ENCODE measurements around the gene GSG1L. TPM values are rescaled to one million over a fixed set of nuclear protein-coding genes. Genes with fewer than 3 reads are reported as not detected.

Gene GSG1L
- total RNA-seq, 4 donors from 2014 or later, result not detected

DNA sequence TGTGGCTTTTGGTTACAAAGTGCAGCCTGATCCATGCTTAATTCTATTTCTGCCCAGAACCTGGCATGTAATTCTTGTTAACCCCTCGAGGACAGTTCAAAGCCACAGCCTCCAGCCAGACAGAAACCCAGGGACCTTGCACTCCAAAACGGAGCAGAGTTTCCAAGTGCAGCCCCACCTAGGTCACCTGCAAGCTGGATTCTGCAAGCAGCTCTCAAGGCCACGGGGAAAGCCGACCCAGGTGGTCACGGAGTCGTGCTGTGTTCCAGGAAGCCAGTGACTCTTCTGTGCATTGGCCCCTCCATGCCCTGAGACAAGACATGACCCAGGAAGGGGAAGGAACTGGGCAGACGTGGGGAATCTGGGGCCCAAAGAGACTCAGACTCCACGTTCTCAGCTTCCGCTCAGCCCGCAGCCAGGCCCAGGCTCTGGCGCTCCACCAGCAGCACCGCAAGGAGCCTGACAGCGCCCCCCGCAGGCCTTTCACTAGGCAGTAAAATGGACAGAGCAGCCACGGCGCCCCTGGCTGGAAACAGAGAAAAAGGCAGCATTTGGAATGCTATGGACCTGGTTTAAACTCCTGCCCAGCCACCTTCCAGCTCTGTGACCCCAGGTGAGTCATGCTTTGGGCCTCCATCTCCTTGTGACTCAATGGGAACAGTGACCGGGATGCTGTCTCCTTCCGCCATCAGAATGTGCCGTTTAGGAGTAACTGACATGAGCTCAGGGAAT is 27.3 kb upstream of the GSG1L start:
- TF ChIP-seq CTCF (IDR thresholded peaks at IDR 0.05; ENCODE audit: low read depth), result no peak

DNA sequence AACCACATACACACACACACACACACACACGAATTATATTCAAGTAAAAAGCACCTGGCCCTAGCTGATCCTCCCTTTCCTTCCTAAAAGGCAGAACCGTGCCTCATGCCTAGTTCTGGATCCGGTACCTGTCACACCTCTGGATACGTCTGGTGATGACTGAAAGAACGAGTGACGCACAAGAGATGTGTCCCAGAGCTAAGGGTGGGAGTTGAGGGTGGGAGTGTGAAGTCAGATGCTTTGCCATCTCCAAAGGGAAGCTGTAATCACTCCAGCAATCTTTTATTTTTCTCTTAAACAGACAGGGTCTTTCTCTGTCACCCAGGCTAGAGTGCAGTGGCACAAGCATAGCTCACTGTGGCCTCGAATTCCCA is 26.5 kb upstream of the GSG1L start:
- no peak for TF ChIP-seq CTCF (IDR thresholded peaks at IDR 0.05; ENCODE audit: low read depth)

DNA sequence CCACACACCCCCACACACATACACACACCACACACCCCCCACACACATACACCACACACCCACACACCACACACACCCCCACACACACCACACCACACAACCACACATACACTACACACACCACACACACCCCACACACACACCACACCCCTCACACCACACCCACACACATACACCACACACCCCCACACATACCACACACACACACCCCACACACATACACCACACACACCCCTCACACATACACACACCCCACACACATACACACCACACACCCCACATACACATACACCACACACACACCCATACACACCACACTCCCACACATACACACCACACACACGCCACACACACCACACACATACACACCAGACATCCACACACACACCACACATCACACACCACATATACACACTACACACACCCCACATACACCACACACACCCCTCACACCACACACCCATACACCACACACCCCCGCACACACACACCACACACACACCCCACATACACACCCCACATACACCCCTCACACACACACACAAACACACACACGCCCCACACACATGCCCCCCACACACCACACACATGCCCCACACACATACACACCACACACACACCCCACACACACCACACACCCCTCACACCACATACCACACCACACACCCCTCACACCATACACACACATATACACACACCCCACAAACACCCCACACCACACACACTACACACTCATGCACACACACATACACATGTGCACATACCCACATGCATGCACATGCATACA is 25.9 kb upstream of the GSG1L start:
- TF ChIP-seq CTCF (IDR thresholded peaks at IDR 0.05; ENCODE audit: low read depth), result no peak

DNA sequence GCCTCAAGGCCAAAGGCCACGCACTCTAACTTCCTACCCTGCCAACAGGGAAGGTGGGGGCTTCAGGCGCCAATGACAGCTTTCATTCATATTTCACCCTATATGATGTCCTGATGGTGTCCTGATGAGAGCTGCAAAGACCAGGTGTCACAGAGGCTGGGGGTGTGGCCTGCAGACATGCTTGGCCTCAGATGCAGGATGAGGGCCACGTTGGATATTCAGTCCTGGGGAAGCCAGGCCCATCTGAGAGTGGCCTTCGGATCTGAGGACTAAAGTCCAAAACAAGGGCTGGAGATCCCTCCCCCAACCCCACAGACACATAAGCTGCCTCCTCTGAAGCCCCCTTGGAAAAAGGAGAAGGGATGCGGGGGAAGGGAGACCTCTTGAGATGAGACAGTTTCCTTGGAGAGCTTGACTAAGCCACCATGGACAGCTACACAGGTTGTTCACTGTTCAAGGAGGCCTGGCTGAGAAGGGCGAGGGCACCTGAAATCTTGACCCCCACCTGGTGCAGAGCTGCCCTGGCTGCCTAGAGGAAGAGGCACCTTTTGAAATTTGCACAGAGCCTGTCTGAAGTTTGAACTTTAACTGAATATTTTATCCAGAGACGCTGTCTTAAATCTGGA is 24.3 kb upstream of the GSG1L start:
- no peak for TF ChIP-seq CTCF (IDR thresholded peaks at IDR 0.05; ENCODE audit: low read depth)

- no peak for TF ChIP-seq CTCF (IDR thresholded peaks at IDR 0.05; ENCODE audit: low read depth)
Measured at GRCh38 chr16:28087140-28087660, 23.7 kb upstream of the GSG1L start.

- no peak for TF ChIP-seq CTCF (IDR thresholded peaks at IDR 0.05; ENCODE audit: low read depth)
Measured at GRCh38 chr16:28086186-28087139, 22.9 kb upstream of the GSG1L start.
